NCI-H748 treated with DMSO at 0.1 percent for 48 hours (cell line): ENCODE data around the gene SRRT.
"Not testable (repeated sequence)": the region's sequence is repeated elsewhere in the genome, so short reads cannot be mapped to it uniquely, and the experiment has no call there.

Experiments
- DNase-seq: peaks from one replicate; lab custom pipeline; 2025; lab: John Stamatoyannopoulos, UW

The SRRT gene

GRCh38 chr7:100894860-100895700 lies 20.2 kb downstream of the SRRT start:
- DNase-seq = no peak

GRCh38 chr7:100895701-100895955 lies 20.7 kb downstream of the SRRT start, which contains the start of gene ACHE:
TSS of gene ACHE (minus strand) at chr7:100895888. CDS start at chr7:100894232, 1,656 bp downstream.
- DNase-seq = no peak

- no peak for DNase-seq
Measured at GRCh38 chr7:100895956-100896731, 21.2 kb downstream of the SRRT start.

GRCh38 chr7:100896732-100897608 lies 22.1 kb downstream of the SRRT start:
- DNase-seq = no peak

GRCh38 chr7:100897772-100898454 lies 23.0 kb downstream of the SRRT start:
- no peak for DNase-seq

GRCh38 chr7:100899432-100899831 lies 24.5 kb downstream of the SRRT start:
- no peak for DNase-seq

GRCh38 chr7:100900978-100901377 lies 26.1 kb downstream of the SRRT start:
- DNase-seq = no peak

- no peak for DNase-seq
Measured at GRCh38 chr7:100901921-100902332, 27.0 kb downstream of the SRRT start.

GRCh38 chr7:100902638-100903037 lies 27.7 kb downstream of the SRRT start:
- DNase-seq = no peak

- no peak for DNase-seq
Measured at GRCh38 chr7:100908512-100908911, 33.6 kb downstream of the SRRT start.

- not testable (repeated sequence) for DNase-seq
Measured at GRCh38 chr7:100910443-100910842, 35.5 kb downstream of the SRRT start.

GRCh38 chr7:100911484-100911883 lies 36.6 kb downstream of the SRRT start:
- no peak for DNase-seq

- DNase-seq = no peak
Measured at GRCh38 chr7:100914208-100914878, 39.4 kb downstream of the SRRT start.

- no peak for DNase-seq
Measured at GRCh38 chr7:100914879-100915447, 40.1 kb downstream of the SRRT start.

GRCh38 chr7:100919335-100919734 lies 44.4 kb downstream of the SRRT start:
- DNase-seq = not testable (repeated sequence)

- DNase-seq = not testable (repeated sequence)
Measured at GRCh38 chr7:100919779-100920437, 45.0 kb downstream of the SRRT start.

GRCh38 chr7:100921039-100921438 lies 46.1 kb downstream of the SRRT start:
- no peak for DNase-seq

GRCh38 chr7:100923616-100924015 lies 48.7 kb downstream of the SRRT start:
- not testable (repeated sequence) for DNase-seq

GRCh38 chr7:100929808-100930174 lies 54.9 kb downstream of the SRRT start:
- DNase-seq = no peak

GRCh38 chr7:100933734-100934133 lies 58.8 kb downstream of the SRRT start:
- DNase-seq = no peak
